ENCODE results near the gene RIMBP2.

RIMBP2 gene

DNA sequence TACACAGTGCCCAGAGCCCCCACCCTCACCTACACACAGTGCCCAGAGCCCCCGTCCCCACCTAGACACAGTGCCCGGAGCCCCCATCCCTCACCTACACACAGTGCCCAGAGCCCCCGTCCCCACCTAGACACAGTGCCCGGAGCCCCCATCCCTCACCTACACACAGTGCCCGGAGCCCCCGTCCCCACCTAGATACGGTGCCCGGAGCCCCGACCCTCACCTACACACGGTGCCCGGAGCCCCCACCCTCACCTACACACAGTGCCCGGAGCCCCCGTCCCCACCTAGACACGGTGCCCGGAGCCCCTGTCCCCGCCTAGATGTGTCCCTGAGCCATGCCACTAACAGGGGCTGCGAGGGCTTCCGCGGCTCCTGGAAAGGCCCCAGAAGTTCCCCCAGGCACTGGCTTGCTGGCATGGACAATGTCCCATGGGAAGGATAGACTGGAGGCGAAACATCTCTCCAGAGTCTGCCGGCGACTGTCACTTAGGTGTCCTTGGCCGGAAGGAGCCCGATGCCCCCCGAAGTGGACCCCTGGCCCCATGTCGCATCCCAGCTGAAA lies 232.4 kb downstream of the RIMBP2 start:
- no peak overlapping the region for H3K4me3 ChIP-seq
- H3K27ac ChIP-seq = no peak overlapping the region

DNA sequence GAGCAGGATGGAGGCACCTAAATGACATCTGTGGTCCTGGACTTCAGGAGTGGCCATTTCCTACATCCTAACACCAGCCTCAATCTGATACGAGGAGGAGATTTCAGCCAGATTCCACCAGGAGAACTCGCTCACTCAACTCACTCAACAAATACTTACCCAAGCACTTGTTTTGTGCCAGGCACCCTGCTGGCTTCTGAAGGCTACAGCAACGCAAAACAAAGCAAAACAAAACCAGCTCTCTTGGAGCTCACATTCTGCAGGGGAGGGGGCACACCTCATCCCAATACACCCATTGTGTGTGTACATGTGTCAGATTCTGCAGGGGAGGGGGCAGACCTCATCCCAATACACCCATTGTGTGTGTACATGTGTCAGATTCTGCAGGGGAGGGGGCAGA lies 233.7 kb downstream of the RIMBP2 start:
- Histone ChIP-seq H3K4me3 (no peak overlapping the region), H3K27ac (no peak overlapping the region)

DNA sequence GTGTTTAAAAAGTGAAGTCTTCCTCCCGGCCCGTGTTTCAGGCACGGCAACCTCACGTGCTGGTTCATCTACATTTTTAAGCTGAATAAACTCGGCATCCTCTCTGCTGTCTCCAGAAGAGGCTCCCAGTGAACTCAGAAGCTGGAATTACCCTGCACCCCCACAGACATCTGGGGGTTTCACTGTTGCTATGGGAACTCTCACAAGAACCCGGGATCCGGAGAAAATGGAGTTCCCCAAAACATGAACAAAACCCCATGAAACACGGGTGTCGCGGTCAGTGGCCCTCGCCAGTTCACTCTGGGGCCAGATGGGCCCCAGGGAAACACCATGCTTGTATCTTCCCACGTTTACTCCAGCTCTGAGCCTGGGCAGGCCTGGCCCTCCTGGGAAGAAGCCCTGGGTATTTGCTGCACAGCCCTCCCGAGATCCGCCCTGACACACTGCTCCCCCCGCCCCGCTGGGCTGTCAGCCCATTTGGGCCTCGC lies 234.7 kb downstream of the RIMBP2 start:
- Histone ChIP-seq H3K4me3 (no peak overlapping the region), H3K27ac (no peak overlapping the region)

DNA sequence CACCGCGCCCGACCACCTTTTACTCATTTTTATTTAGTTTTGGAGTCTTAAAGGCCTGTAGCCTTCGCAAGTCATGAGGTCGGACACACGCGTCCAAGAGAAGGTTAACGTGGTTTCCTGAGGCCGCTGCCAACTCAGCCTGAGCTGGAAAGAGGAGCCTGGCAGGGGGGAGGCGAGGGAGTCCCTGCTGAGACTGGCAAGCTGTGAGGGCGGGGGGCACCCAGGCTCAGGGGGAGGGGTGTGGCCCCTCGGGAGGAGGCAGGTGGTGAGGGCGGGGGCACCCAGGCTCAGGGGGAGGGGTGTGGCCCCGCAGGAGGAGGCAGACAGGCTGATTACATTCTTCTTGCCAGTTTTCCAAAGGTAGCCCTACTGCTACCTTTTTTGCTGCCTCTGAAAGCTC lies 235.2 kb downstream of the RIMBP2 start:
- no peak overlapping the region for H3K4me3 ChIP-seq
- H3K27ac ChIP-seq = no peak overlapping the region

DNA sequence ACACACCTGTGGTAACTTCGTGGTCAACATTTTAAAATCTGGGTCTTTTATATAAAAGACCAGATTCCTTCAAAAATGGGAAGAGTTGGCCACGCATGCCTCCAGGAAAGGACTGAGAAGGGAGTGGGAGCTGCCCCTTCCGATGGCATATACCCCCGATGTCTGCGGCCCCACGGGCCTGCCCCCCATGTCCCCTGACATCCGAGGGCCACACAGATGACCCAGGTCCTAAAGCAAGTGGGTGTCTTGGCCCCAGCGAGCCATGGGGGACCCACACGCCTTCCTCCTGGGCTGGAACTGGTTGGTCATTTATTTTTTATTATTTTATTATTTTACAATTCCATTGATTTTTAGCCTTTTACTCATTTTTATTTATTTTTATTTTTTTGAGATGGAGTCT lies 235.9 kb downstream of the RIMBP2 start:
- Histone ChIP-seq H3K27ac (no peak overlapping the region), H3K4me3 (no peak overlapping the region)

DNA sequence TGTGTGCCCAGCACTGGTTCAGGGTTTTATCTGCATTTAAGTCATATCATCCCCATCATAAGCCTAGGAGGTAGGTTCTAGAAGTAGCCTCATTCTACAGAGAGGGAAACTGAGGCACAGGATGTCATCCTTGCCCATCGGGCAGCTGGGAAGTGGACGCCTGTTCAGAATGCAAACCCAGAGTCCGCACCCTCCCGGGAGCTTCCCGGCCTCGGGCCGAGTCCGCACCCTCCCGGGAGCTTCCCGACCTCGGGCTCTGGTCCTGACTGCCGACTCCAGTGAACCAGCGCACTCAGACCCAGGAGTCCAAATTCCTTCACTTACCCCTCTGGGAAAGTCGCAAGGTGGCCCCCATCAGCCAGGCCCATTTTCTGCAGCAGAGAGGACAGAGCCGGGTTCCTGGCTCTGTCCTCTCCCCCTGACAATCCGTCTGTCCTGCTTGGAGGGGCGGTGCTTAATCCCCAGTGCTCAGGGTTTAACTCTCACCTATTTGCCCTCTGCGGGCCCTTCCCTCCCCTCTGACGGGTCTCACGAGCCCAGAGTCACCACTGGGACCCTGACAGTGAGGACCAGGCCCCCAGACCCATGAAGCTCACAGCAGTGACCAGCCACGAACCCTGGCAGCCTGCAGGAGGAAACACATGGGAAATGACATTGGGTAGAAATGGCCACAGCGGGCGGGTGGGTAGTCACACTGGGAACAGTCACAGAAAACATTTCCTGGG lies 236.5 kb downstream of the RIMBP2 start:
- no peak overlapping the region for H3K4me3 ChIP-seq
- no peak overlapping the region for H3K27ac ChIP-seq

DNA sequence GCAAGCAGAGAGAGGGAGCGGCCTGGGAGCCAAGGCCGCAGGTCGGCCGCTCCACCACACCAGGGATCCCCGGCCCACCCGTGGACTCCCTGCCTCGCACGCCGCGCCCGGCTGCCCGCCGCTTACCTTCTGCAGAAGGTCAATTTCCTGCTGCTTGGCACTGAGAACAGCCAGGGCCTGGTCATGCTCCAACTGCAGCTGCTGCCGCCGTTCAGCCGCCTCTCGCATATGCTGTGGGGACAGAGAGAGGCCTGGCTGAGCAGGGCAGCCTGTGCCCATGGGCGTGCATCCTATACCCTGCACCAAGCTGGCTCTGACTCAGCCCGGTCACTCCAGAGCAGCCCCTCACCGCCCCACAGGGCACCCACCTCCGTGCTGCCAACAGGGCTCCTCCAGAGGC lies 237.3 kb downstream of the RIMBP2 start:
- Histone ChIP-seq H3K4me3 (no peak overlapping the region), H3K27ac (no peak overlapping the region)

DNA sequence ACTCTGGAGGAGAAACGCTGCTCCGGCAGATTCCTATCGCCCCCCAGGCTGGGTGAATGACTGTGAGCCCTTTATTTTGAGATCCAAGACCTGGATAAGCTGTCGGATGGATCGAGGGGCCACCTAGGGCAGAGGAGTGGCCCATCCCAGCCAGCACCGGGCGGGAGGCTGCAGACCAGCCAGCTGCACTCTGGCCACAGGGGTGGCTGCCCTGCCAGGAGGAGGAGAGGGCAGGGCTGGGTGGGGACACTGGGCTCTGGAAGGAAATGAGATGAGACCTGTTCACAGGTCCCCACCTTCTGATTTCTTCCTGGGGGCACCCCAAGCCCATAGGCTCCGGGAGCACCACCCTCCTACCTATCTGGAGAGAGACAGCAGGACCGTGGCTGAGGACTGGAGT lies 238.4 kb downstream of the RIMBP2 start:
- Histone ChIP-seq H3K27ac (no peak overlapping the region), H3K4me3 (no peak overlapping the region)

DNA sequence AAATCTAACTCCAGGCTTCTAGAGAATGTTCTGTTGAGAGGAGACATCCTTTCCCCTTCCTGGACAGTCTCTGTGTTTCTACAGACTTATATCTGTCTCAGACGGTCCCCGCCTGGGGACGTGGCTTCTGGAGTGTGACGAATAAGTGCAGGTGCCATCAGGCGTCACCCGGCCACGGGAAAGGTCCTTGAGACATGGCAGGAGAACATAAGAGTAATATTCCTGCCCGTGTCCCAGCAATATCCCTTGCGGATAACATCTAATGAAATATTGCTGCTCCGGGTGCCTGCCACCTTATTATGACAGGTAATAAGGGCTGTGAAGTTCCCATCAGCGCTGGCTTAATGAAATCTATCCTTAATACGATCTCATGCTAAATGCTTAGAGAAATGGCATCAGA lies 238.8 kb downstream of the RIMBP2 start:
- Histone ChIP-seq H3K4me3 (no peak overlapping the region), H3K27ac (no peak overlapping the region)

DNA sequence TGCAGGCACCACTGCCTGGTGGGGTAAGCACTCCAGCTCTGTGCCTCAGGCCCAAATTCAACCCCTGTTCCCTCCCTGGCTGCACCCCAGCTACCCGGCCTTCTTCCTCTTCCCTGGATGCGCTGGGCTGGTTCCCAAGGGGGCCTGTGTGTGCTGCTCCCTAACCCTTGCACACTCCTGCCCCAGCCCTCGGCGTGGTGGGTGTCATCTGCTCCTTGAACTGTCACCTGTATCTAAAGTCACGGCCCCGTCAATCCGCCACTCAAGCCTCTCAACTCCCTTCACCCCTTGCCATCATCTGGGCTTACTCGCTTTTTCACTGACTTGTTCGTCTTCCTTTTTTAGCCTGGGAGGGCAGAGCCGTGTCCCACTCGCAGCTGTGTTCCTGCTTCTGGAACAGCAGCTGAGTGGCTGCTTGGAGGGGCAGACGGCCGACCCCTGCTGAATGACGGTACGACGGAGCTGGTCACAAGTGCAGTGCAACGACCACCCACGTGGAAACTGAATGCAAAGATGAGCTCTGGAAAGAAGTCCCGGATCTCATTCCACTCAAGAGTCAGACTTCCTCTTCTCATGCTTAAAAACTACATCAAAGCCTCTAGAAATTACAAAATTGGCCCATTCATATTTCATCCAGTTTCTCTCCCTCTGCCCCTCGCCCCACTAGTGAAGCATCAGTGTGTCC lies 239.5 kb downstream of the RIMBP2 start:
- Histone ChIP-seq H3K4me3 (no peak overlapping the region), H3K27ac (no peak overlapping the region)

DNA sequence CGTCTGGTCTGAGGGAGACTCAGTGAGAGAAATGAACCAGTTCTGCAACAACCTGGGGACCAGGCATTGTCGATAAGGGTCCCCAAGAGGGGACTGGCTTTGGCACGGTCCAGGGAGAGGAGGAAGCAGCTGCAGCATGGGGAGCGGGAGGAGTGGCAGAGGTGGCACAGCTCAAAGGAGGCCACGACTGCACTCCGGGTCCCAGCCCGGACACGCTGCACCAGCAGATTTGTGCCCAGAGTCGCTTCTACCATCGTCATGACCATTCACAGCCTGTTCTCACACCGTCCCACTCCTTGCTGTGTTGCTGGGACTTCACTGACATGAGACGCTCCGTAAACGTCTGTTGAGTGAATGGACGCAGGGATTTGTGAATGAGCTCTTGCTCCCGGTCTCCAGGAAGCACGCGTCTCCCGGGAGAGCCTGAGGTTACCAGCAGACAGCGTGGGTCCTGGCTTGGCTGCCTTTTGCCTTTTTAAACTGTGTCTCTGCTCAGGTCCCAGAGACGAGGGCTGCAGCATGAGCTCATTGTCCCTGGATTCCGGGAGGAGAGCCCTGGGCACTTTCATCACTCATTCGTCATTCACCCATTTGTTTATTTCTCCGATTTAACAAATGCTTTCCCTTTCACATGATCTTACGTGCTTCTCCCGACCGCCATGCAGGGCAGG lies 241.4 kb downstream of the RIMBP2 start:
- Histone ChIP-seq H3K4me3 (no peak overlapping the region), H3K27ac (no peak overlapping the region)

DNA sequence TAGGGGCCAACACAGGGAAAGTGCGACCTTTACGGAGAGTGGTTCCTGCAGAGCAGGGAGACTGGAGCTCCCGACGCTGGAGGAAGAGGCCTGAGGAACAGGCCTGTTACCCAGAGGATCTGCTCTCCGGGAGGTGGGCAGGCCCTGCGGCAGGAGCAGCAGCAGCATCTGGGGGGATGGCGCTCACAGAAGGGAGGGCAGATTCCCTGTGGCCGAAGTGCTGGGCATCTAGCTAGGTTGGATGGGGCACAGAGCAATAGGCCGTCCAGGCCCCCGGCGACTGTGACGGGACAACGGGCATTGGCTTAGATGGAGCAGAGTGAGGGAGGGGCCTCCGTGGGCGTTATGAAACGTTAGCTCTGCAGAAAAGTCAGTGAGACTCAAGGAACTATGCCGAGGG lies 242.8 kb downstream of the RIMBP2 start:
- Histone ChIP-seq H3K4me3 (no peak overlapping the region), H3K27ac (no peak overlapping the region)

DNA sequence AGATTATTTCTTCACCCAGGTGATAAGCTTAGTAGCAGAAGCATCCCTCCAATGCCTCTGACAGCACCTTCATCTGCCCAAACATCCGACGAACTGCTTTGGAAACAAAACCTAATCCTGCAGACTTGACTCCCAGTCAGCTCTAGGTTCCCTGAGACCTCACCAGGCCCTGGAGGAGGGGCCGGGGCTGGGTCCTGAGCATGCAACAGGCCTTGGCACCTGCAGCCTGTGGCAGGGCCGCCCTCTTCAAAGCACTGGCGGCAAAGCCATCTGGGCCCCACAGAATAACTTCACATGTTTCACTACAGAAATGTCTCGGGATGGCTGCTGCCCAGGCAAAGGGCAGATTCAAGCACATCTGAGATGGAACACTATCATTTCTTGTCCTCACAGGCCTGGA lies 245.1 kb downstream of the RIMBP2 start:
- H3K4me3 ChIP-seq = no peak overlapping the region
- H3K27ac ChIP-seq = no peak overlapping the region

DNA sequence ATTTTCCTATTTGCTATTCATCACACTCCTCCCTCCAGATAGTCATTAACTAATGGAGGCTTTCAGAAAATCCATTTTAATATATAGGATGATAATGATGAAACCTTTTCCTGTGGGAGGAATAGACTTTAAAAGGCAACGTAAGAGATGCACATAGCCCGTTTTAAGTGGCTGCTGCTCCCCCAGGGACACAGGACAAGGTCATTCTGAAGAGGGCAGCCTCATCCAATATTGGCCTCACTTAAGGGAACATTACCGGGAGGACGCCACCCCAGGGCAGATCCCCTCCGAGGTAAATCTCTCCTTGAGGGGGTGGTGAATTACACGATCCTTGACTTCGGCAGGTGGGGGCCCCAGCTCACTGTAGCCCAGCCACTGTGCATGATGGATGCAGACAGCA lies 246.5 kb downstream of the RIMBP2 start:
- Histone ChIP-seq H3K27ac (no peak overlapping the region), H3K4me3 (no peak overlapping the region)

DNA sequence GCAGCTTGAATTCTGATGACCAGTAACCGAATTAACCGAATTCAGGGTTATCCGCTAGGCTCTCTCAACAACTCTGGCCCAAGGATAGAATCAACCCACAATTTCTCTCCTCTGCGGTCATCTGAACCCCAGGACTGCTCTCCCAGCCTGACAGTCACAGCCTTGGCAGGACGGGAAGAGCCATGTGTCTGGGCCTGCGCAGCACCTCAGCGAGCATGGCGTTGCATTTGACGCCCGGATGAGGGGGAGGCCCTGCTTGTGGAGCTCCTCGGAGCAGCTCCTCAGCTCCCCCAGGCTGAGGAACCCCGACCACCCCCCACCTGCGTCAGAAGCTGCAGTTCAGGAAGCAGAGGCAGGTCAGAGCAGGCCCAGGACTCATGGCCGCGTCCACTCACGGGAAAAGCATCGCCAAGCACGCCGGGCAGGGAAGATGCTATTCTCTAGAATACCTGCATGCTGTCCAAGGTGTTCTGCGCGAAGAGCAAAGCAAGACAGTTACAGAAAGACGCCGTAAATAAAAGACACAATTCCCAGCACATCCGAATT lies 247.3 kb downstream of the RIMBP2 start:
- no peak overlapping the region for H3K27ac ChIP-seq

DNA sequence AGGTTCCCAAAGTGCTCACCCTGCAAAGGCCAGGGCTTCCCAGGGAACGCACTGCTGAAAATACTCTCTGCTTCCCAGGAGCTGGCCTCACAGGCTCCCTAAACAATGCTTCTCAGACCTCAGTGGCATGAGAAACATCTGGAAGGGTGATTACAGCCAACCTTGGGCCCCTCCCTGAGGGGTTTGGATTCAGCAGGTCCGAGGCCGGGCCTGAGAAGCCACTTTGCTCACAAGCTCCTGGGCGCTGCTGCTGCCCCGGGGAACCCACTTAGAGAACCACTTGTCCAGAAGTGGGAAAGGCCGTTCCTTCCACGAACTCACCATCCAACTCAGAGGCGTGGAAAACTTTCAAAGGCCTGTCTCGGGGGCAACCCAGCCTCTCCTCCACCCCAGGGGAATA lies 247.9 kb downstream of the RIMBP2 start:
- Histone ChIP-seq H3K4me3 (no peak overlapping the region), H3K27ac (no peak overlapping the region)

More for the DNA sequence above, 247.3 kb downstream of the RIMBP2 start:
- no peak overlapping the region for H3K4me3 ChIP-seq

DNA sequence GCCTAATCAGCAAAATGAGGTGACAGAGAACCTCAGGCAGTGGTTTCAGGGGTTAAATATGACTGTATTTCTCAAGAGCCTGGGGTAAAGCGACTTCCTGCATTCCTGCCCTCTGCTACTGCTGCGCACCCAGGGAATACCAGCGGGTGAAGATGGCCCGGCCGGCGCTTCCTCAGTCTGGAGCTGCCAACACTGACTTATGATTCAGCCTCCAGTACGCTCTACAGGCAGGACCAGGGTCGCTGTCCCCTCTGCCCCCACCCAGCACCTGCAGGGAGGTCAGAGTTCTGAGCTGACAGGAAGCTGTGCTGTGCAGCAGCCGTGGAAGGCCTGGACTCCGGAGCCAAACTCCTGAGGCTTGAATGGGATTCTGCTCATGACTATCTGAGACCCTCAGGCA lies 250.5 kb downstream of the RIMBP2 start:
- H3K4me3 ChIP-seq = no peak overlapping the region
- no peak overlapping the region for H3K27ac ChIP-seq

DNA sequence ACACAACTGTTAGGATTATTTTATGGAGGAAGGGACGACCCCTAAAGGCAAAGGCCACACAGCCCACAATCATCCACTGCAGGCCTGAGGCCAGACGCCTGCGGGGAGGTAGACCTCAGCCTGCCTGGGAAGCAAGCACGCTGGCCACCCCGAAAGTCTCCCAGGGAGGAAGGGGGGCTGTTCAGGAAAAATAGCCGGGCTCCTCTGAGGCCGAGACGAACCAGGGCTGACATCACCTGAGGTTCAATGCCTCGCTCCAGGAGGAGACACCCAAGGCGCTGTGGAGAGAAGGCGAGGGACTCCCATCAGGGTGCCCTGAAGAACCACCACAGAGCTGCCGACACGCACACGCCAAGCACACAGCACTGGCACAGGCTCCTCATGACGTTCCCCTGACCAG lies 251.1 kb downstream of the RIMBP2 start:
- Histone ChIP-seq H3K27ac (no peak overlapping the region), H3K4me3 (no peak overlapping the region)

DNA sequence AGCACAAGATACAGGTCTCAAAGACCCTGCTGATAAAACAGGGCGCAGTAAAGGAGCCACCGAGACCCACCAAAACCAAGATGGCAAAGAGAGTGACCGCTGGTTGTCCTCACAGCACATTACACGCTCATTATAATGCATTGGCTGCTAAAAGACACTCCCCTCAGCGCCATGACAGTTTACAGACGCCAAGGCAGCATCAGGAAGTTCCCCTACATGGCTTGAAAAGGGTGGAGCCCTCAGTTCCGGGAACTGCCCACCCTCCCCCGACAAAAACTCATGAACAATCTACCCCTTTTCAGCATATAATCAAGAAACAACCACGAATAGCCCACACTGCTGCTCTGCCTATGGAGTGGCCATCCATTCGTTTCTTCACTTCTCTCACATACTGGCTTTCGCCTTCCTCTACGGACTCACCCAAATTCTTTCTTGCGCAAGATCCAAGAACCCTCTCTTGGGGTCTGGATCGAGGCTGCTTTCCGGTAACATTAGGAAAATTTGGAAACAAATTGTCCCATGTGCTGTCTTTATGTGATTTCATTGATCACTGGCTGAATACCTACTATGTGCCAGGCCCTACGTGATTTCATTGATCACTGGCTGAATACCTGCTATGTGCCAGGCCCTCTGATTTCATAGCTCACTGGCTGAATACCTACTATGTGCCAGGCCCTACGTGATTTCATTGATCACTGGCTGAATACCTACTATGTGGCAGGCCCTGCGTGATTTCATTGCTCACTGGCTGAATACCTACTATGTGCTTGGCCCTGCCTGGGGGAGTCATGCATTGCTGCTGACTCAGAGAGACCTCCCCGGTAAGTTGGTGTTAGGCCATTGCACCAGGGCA lies 252.1 kb downstream of the RIMBP2 start:
- Histone ChIP-seq H3K27ac (no peak overlapping the region), H3K4me3 (no peak overlapping the region)

DNA sequence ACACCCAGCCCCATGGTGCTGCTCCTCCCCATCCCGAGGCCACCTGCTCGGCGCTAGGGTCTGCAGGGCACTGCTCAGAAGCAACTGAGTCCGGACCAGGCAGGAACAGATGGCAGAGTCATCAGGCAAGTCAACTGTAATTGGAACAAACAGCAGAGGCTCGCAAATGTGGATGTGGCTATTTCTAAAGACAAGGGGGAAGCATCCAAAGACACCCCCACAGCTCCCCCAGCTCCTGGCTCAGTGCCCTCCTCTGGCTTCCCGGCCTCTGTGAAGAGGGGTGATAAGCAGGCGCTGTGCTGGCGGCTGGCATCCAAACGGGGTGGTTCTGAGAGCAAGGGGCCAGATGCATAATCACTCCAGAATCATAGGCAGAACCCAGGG lies 252.8 kb downstream of the RIMBP2 start:
- no peak overlapping the region for H3K4me3 ChIP-seq
- H3K27ac ChIP-seq = no peak overlapping the region

Data from skin epidermis (tissue), 12 donors.